ENCODE data around the gene RAD51B. TPM values are rescaled to one million over a fixed set of nuclear protein-coding genes. Genes with fewer than 3 reads are reported as not detected.

The RAD51B gene
- total and polyA plus RNA-seq, 2 of the 13 experiments (the other 11 are each of a cell fraction or from before 2014, with no cell fraction given): 7.0 to 9.5 TPM

DNA sequence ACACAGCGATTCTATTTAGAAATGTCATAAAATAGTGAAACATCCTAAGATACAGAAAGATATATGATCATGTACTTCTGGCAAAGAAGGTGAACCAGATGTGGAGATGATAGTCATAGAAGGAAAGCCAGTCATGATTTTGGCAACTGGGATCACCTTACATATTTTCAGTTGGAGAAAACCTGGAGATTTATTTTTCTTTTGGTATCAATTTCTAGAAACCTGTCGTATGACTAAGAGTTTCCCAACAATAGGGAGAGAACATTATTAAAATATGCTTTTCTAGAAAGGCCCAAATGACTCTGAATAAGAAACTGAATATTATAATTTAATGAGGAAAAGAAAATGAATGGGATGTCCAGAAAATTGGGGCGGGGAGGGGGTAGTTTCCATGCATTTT lies 576.9 kb downstream of the RAD51B start:
- no peaks in the 10 kb centered on the region for H3K36me3 ChIP-seq (replicated peaks in 1 of 2; ENCODE audit: control insufficient read depth in 1 of 2, insufficient read depth in 2 of 2, low read length in 2 of 2)
- H3K4me2 ChIP-seq (ENCODE audit: low read depth, low read length): no peak overlapping the region
- ChIA-PET CTCF (ENCODE audit: low intra/inter-chr PET ratio, low total read pairs) (no interaction called here), POLR2A (no interaction called here)
- H3K27ac ChIP-seq (ENCODE audit: extremely low read length, insufficient read depth, low read length): no peak overlapping the region
- H3K9ac ChIP-seq (ENCODE audit: insufficient read depth, low read depth, low read length): no peak overlapping the region
- intact Hi-C loops (cut with micrococcal nuclease; ENCODE audit: unreplicated experiment) (no loop called here), in situ Hi-C loops (cut with HindIII; ENCODE audit: extremely low pct_ligation_motif_present, low pct_unique_long_range_greater_than_20kb) (no loop called here)
- FAIRE-seq: no peak
- no peak overlapping the region for H3K4me3 ChIP-seq (replicated peaks in 1 of 3; ENCODE audit: insufficient read depth in 1 of 3, low read depth in 2 of 3, low read length in 3 of 3)
- peaks cover 25% of the 10 kb centered on the region for H3K4me1 ChIP-seq (ENCODE audit: insufficient read depth, low read length)
- H3K9me3 ChIP-seq (ENCODE audit: low read length): no peaks in the 10 kb centered on the region
- no peak for DNase-seq (ENCODE audit: low spot score)
- TF ChIP-seq, protein P1, sequence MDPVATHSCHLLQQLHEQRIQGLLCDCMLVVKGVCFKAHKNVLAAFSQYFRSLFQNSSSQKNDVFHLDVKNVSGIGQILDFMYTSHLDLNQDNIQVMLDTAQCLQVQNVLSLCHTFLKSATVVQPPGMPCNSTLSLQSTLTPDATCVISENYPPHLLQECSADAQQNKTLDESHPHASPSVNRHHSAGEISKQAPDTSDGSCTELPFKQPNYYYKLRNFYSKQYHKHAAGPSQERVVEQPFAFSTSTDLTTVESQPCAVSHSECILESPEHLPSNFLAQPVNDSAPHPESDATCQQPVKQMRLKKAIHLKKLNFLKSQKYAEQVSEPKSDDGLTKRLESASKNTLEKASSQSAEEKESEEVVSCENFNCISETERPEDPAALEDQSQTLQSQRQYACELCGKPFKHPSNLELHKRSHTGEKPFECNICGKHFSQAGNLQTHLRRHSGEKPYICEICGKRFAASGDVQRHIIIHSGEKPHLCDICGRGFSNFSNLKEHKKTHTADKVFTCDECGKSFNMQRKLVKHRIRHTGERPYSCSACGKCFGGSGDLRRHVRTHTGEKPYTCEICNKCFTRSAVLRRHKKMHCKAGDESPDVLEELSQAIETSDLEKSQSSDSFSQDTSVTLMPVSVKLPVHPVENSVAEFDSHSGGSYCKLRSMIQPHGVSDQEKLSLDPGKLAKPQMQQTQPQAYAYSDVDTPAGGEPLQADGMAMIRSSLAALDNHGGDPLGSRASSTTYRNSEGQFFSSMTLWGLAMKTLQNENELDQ (CRISPR knock-in tag; IDR thresholded peaks at IDR 0.05; ENCODE audit: borderline replicate concordance): no peak
- TF ChIP-seq ZMAT3 (CRISPR knock-in tag; conservative IDR thresholded peaks at IDR 0.05) (no peak), ZNF615 (CRISPR knock-in tag; IDR thresholded peaks at IDR 0.05; ENCODE audit: borderline replicate concordance) (no peak)
- no TSS peak for BruUV-seq (replicated peaks)
- H3K27me3 ChIP-seq (ENCODE audit: control insufficient read depth in 1 of 2, insufficient read depth in 2 of 2, low read length in 2 of 2): no peaks in the 10 kb centered on the region
- H2AFZ ChIP-seq (ENCODE audit: low read length): no peak overlapping the region
- H4K20me1 ChIP-seq (ENCODE audit: insufficient read depth, low read length): no peaks in the 10 kb centered on the region
- H3K79me2 ChIP-seq (ENCODE audit: insufficient read depth, low read length): no peaks in the 10 kb centered on the region
- no peak for ATAC-seq
- 98% methylated on average over 3 of the region's 3 CpGs for WGBS (ENCODE audit: low lambda C conversion rate)

DNA sequence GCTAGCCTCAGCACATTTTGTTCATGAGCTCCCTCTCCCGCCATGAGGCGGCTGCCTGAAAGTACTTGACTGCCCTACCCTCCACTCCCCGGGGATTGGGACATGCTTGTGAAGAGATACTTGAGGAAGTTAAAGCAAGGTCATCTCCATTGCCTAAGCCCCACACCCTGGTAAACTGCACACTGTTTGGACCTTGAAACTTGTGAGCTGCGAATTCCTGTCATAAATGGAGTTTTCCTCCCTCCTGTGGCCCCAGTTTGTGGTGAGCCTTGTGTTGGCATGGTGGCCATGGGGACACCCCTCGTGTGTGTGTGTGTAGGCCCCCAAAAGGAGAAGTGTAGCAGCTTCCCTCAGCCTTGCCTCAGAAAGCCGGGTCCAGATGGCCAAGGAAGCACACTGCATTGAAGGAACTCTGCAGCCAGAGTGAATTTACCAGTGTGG lies 577.8 kb downstream of the RAD51B start:
- H3K4me2 ChIP-seq (ENCODE audit: low read depth, low read length): peak overlapping the region; percentile 63
- intact Hi-C loops (cut with micrococcal nuclease; ENCODE audit: unreplicated experiment): no loop called here
- H2AFZ ChIP-seq (ENCODE audit: low read length): no peak overlapping the region
- WGBS (ENCODE audit: low lambda C conversion rate): 20% methylated on average over 4 of the region's 6 CpGs
- CTCF ChIA-PET (ENCODE audit: low intra/inter-chr PET ratio, low total read pairs): no interaction called here
- no peaks in the 10 kb centered on the region for H3K27me3 ChIP-seq (ENCODE audit: control insufficient read depth in 1 of 2, insufficient read depth in 2 of 2, low read length in 2 of 2)
- POLR2A ChIA-PET: interaction anchor here (0.8 kb wide), 1 partner anchor 72 kb away, joined by 3 read pairs; no protein-coding TSS in a partner anchor
- no peaks in the 10 kb centered on the region for H3K36me3 ChIP-seq (replicated peaks in 1 of 2; ENCODE audit: control insufficient read depth in 1 of 2, insufficient read depth in 2 of 2, low read length in 2 of 2)
- in situ Hi-C loops (cut with HindIII; ENCODE audit: extremely low pct_ligation_motif_present, low pct_unique_long_range_greater_than_20kb): no loop called here
- H3K4me1 ChIP-seq (ENCODE audit: insufficient read depth, low read length): peaks cover 21% of the 10 kb centered on the region
- H4K20me1 ChIP-seq (ENCODE audit: insufficient read depth, low read length): no peaks in the 10 kb centered on the region
- BruUV-seq (replicated peaks): no TSS peak
- H3K9ac ChIP-seq (ENCODE audit: insufficient read depth, low read depth, low read length): no peak overlapping the region
- peak; percentile 43 for DNase-seq (ENCODE audit: low spot score)
- H3K4me3 ChIP-seq (replicated peaks in 1 of 3; ENCODE audit: insufficient read depth in 1 of 3, low read depth in 2 of 3, low read length in 3 of 3): 0 out of 6 replicates have a peak overlapping the region, but pooled peaks of 1 of the 3 experiments have one; percentile 2
- ATAC-seq: peak; percentile 46
- H3K79me2 ChIP-seq (ENCODE audit: insufficient read depth, low read length): no peaks in the 10 kb centered on the region
- no peaks in the 10 kb centered on the region for H3K9me3 ChIP-seq (ENCODE audit: low read length)
- FAIRE-seq: peak; percentile 67
- H3K27ac ChIP-seq (ENCODE audit: extremely low read length, insufficient read depth, low read length): no peak overlapping the region
- TF ChIP-seq ZNF350 (CRISPR knock-in tag; IDR thresholded peaks at IDR 0.05; ENCODE audit: borderline replicate concordance, low read depth): 0 out of 2 replicates have a peak, but pooled peaks have one; percentile 24
- TF ChIP-seq, protein P2, sequence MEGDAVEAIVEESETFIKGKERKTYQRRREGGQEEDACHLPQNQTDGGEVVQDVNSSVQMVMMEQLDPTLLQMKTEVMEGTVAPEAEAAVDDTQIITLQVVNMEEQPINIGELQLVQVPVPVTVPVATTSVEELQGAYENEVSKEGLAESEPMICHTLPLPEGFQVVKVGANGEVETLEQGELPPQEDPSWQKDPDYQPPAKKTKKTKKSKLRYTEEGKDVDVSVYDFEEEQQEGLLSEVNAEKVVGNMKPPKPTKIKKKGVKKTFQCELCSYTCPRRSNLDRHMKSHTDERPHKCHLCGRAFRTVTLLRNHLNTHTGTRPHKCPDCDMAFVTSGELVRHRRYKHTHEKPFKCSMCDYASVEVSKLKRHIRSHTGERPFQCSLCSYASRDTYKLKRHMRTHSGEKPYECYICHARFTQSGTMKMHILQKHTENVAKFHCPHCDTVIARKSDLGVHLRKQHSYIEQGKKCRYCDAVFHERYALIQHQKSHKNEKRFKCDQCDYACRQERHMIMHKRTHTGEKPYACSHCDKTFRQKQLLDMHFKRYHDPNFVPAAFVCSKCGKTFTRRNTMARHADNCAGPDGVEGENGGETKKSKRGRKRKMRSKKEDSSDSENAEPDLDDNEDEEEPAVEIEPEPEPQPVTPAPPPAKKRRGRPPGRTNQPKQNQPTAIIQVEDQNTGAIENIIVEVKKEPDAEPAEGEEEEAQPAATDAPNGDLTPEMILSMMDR (CRISPR knock-in tag; IDR thresholded peaks at IDR 0.05): peak; percentile 28; the same call in 1 of the 2 replicates
- TF ChIP-seq ZFP36 (IDR thresholded peaks at IDR 0.05; ENCODE audit: borderline replicate concordance, low read depth, low read length, partially characterized antibody): no peak
- 0 out of 2 replicates have a peak, but pooled peaks have one; percentile 12 for TF ChIP-seq SMC3 (IDR thresholded peaks at IDR 0.05; ENCODE audit: low read length)
- peak; percentile 15; the same call in 1 of the 2 replicates for TF ChIP-seq GATAD2A (CRISPR knock-in tag; IDR thresholded peaks at IDR 0.05)
- TF ChIP-seq SOX6 (IDR thresholded peaks at IDR 0.05): no peak
- 0 out of 2 replicates have a peak, but pooled peaks have one; percentile 26 for TF ChIP-seq SOX6 (CRISPR knock-in tag; IDR thresholded peaks at IDR 0.05)
- no peak for TF ChIP-seq EED (CRISPR knock-in tag; IDR thresholded peaks at IDR 0.05)
- TF ChIP-seq, protein P3, sequence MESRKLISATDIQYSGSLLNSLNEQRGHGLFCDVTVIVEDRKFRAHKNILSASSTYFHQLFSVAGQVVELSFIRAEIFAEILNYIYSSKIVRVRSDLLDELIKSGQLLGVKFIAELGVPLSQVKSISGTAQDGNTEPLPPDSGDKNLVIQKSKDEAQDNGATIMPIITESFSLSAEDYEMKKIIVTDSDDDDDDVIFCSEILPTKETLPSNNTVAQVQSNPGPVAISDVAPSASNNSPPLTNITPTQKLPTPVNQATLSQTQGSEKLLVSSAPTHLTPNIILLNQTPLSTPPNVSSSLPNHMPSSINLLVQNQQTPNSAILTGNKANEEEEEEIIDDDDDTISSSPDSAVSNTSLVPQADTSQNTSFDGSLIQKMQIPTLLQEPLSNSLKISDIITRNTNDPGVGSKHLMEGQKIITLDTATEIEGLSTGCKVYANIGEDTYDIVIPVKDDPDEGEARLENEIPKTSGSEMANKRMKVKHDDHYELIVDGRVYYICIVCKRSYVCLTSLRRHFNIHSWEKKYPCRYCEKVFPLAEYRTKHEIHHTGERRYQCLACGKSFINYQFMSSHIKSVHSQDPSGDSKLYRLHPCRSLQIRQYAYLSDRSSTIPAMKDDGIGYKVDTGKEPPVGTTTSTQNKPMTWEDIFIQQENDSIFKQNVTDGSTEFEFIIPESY (CRISPR knock-in tag; IDR thresholded peaks at IDR 0.05): peak; percentile 56; the same call in 1 of the 2 replicates

Measured in HepG2 (cell line).